GM11168 (cell line): ENCODE results near the gene TAF11L13.

Source experiments
- in situ Hi-C: fragments of 300-500 bp; cut with MboI; formaldehyde crosslinking; loops from one replicate; pipeline ENCODE4 v1.12.0; 2022; ENCODE audit warnings: low sequenced_read_pairs; ENCODE audit not compliant: unreplicated experiment

TAF11L13 gene

GRCh38 chr5:17670353-17670752 is 38.5 kb downstream of the TAF11L13 start:
- in situ Hi-C loops: no loop called here

- in situ Hi-C loops: loop anchor here (25.0 kb wide), 1 partner anchor 467 kb away; the partner anchor contains the start of gene BASP1
Measured at GRCh38 chr5:17678751-17679324, 47.0 kb downstream of the TAF11L13 start.

GRCh38 chr5:17679597-17680203 is 47.8 kb downstream of the TAF11L13 start:
- in situ Hi-C loops: loop anchor here (25.0 kb wide), 1 partner anchor 467 kb away; the partner anchor contains the start of gene BASP1

- in situ Hi-C loops: loop anchor here (25.0 kb wide), 1 partner anchor 468 kb away; the partner anchor contains the start of gene BASP1
Measured at GRCh38 chr5:17680737-17681136, 48.8 kb downstream of the TAF11L13 start.
